GM12801 (cell line): ENCODE measurements around the gene PAQR3.

Experiments used
- TF ChIP-seq, protein P1 (sequence below): IDR thresholded peaks from one replicate; pipeline ENCODE4 v1.5.1; 2011; ENCODE audit warnings: control low read depth; ENCODE audit not compliant: insufficient read length; ENCODE audit errors: extremely low read depth

PAQR3 gene

DNA sequence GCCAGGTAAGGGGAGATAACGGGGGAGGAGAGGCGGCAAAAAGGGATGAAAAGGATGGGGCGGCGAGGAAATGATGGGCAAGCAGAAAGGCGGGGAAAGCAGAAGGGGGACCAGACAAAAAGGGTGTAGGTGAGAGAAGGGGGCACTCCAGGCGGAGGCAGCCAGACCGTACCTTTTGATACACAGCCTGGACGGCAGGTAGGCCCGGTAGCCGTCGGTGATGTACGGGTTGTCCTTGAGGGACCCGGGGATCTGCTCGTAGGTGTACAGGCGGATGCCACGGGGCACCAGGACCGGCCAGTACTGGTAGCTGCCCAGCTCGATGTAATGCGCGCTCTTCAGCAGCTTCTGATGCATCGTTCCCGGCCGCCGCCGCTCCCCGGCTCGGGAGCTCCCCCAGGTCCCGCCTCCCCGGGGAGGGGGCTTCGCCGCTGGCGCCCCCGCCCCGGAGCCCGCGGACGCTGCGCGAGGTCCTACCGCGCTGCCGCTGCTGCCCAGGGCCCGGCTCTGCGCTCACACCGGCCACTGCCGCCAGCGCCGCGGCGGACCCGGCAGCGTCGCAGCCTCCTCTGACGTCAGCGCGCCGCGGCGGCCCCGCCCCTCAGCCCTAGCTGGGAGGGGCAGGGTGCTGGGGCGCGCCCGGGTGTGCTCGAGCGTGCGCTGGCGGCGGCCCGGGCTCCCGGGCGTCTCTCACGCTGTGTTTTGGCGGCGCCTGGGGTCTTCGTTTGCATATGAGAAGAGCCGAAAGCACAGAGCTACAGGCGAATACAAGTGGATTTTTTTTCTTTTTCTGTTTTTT is at the start of gene PAQR3:
TSS of gene PAQR3 (minus strand) at position 571 of the 799 bp plus-strand sequence. CDS start at position 357, 214 bp downstream.
- TF ChIP-seq, protein P1, sequence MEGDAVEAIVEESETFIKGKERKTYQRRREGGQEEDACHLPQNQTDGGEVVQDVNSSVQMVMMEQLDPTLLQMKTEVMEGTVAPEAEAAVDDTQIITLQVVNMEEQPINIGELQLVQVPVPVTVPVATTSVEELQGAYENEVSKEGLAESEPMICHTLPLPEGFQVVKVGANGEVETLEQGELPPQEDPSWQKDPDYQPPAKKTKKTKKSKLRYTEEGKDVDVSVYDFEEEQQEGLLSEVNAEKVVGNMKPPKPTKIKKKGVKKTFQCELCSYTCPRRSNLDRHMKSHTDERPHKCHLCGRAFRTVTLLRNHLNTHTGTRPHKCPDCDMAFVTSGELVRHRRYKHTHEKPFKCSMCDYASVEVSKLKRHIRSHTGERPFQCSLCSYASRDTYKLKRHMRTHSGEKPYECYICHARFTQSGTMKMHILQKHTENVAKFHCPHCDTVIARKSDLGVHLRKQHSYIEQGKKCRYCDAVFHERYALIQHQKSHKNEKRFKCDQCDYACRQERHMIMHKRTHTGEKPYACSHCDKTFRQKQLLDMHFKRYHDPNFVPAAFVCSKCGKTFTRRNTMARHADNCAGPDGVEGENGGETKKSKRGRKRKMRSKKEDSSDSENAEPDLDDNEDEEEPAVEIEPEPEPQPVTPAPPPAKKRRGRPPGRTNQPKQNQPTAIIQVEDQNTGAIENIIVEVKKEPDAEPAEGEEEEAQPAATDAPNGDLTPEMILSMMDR, result no peak

DNA sequence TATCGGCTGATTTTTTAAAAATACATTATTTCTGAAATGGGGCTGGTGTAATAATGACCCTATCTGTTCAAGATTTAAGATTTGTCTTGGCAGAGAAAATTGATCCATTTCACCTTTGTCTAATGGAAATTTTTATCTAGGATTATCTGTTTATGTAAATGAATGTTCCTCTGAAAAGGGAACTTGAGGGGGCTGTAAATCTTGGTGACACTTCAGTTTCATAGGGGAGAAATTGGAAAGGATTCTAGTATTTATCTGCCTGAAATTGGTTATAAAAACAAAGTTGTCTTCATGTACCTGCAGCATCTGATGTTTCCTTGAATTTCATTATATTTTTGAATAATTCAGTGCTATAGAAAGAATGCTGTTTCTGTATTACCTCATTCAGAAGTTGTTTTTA is 48.4 kb upstream of the PAQR3 start:
- TF ChIP-seq, protein P1, result no peak

DNA sequence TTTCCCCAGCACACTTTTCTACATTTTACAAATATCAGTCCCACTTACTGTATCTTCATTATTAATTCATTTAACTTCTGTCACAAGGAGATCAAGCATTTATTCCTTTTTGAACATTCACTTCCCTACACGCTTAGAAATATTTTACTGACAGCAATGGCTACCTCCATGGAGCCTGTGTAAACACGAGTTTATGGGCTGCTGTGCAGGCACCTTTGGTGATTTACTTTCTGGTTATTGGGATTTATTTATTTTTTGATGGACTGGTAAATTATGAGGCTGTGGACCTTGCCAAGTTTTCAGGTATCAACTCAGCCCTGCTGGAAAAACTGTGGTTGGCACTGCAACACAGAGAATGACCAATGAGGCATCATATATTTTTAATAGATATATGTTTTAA is 45.4 kb upstream of the PAQR3 start:
- TF ChIP-seq, protein P1, result no peak

- TF ChIP-seq, protein P1, result no peak
Observed at GRCh38 chr4:78975865-78976264, 36.6 kb upstream of the PAQR3 start.

- TF ChIP-seq, protein P1, result no peak
Observed at GRCh38 chr4:78971776-78972175, 32.5 kb upstream of the PAQR3 start.

DNA sequence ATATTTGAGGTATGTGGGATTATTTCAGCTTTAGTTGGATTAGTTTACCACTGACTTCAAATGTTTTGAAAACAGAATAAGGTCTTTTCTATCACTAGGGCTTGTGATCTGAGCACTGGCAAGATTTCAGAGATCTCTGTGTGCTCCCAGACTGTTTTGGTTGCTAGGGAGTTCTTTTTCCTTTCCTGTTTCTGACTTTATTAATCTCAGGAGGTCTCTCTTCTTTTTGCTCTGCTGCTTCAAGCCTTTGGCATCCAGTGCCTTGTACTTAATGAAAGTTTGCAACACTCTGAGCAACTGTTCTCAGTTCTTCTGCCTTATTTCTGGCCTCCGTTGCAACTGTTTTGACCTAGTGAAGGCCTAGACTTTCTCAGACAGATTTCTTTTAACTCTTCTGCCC is 32.1 kb upstream of the PAQR3 start:
- TF ChIP-seq, protein P1, result no peak

DNA sequence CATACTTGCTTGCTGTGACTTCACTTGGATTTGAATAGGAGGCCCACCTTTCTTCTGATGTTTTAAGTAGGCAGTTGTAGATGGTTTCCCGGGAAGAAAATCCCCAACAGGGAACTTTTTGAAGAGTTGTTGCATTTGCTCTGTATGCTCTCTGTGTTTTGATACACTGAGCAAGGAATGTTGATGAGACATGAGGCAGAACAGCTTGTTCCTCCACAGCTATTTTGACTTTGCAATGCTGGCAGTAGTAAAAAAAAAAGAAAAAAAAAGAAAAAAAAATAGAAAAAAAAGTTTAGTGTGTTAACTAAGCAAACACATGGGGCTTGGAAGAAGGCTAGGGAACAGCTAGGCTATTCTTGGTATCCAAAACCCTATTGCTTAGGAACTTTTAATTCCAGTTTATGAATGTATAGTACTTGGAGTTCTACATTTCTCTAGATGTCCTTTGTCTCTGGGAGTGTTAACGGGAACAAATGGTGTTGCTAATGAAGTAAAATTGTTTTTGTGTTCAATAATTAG is 23.4 kb upstream of the PAQR3 start:
- TF ChIP-seq, protein P1, result no peak
